Endothelial cell of umbilical vein (primary cell): ENCODE data around the gene TM6SF1. TPM values are rescaled to one million over a fixed set of nuclear protein-coding genes. Genes with fewer than 3 reads are reported as not detected.
"Not testable (repeated sequence)": the region's sequence is repeated elsewhere in the genome, so short reads cannot be mapped to it uniquely, and the experiment has no call there.

Experiments used
- BruUV-seq: library from RNA; stranded (reverse); fragments of 400-500 nt; replicated peaks from 2 replicates; lab custom pipeline; 2021; lab: Mats Ljungman, UMichigan
- CTCF ChIA-PET: fragments of 300-600, 350-600 bp; sonication (Branson Sonifier 250); formaldehyde crosslinking; loops from one replicate; lab custom pipeline; 2021; ENCODE audit warnings: antibody characterized with exemption, inconsistent platforms; lab: Charles Lee
- POLR2A ChIA-PET: fragments of 300-600, 350-600 bp; sonication (Branson Sonifier 250); formaldehyde crosslinking; loops from one replicate; lab custom pipeline; 2021; ENCODE audit warnings: antibody characterized with exemption, inconsistent platforms; lab: Charles Lee
- DNase-seq: peaks from one replicate; pipeline ENCODE4 v3.0.0-alpha.2; 2011; ENCODE audit warnings: low read depth, low spot score
- FAIRE-seq: peaks from 2 replicates; lab custom pipeline; 2011; peaks lifted over from hg19 to GRCh38; lab: Jason Lieb, UNC
- H2AFZ ChIP-seq: 2 replicates; pipeline ENCODE4 v1.6.0; 2012; ENCODE audit warnings: low read depth, low read length, control low read depth, inconsistent platforms
- H3K27ac ChIP-seq: 2 replicates; pipeline ENCODE4 v1.5.1; 2011; ENCODE audit warnings: low read depth, mild to moderate bottlenecking, control low read depth, low read length, moderate library complexity; ENCODE audit not compliant: insufficient read depth
- H3K27me3 ChIP-seq, 2 experiments: 2 replicates each; pipeline versions ENCODE4 v1.6.0 to v1.6.1; 2011; ENCODE audit warnings: low read length in 2 of 2, mixed read lengths in 1 of 2; ENCODE audit not compliant: control insufficient read depth in 2 of 2, insufficient read depth in 2 of 2
- H3K36me3 ChIP-seq, 2 experiments: 2 replicates in 1 of 2; 3 replicates in 1 of 2; pipeline ENCODE4 v1.5.1; 2011; ENCODE audit warnings: low read length in 2 of 2, mild to moderate bottlenecking in 1 of 2, moderate library complexity in 1 of 2; ENCODE audit not compliant: control insufficient read depth in 2 of 2, insufficient read depth in 2 of 2; ENCODE audit errors: extremely low read depth in 1 of 2
- H3K4me1 ChIP-seq: 3 replicates; pipeline ENCODE4 v1.5.1; 2011; ENCODE audit warnings: mild to moderate bottlenecking, low read length; ENCODE audit not compliant: control insufficient read depth, insufficient read depth; ENCODE audit errors: extremely low read depth
- H3K4me2 ChIP-seq: 2 replicates; pipeline ENCODE4 v1.6.1; 2011; ENCODE audit warnings: low read length, control low read depth, mixed read lengths; ENCODE audit not compliant: insufficient read depth
- H3K4me3 ChIP-seq, 3 experiments: fragments of 200-600 bp in 1 of 3; sonication (generic), shearing (Covaris generic) in 1 of 3; replicated peaks in 1 of 3; 2 replicates each; pipeline ENCODE4 v1.5.1; 2011 to 2016; ENCODE audit warnings: control low read depth in 3 of 3, low read length in 3 of 3, mild to moderate bottlenecking in 2 of 3, inconsistent platforms in 1 of 3, low read depth in 1 of 3, moderate library complexity in 1 of 3; ENCODE audit not compliant: insufficient read depth in 1 of 3
- H3K79me2 ChIP-seq: 2 replicates; pipeline ENCODE4 v1.6.0; 2012; ENCODE audit warnings: low read length, inconsistent platforms; ENCODE audit not compliant: control insufficient read depth, insufficient read depth
- H3K9ac ChIP-seq: replicated peaks from 2 replicates; pipeline ENCODE3; 2011; ENCODE audit warnings: low read length, control low read depth; ENCODE audit not compliant: insufficient read depth; ENCODE audit errors: extremely low read depth
- H3K9me1 ChIP-seq: replicated peaks from 3 replicates; pipeline ENCODE4 v1.6.0; 2011; ENCODE audit warnings: mild to moderate bottlenecking, low read length; ENCODE audit not compliant: control insufficient read depth, insufficient read depth; ENCODE audit errors: extremely low read depth
- H3K9me3 ChIP-seq: replicated peaks from 2 replicates; pipeline ENCODE4 v1.5.1; 2012; ENCODE audit warnings: low read length, inconsistent platforms; ENCODE audit not compliant: control insufficient read depth, insufficient read depth
- H4K20me1 ChIP-seq: replicated peaks from 2 replicates; pipeline ENCODE3; 2011; ENCODE audit warnings: mild to moderate bottlenecking, low read length; ENCODE audit not compliant: control insufficient read depth, insufficient read depth; ENCODE audit errors: extremely low read depth
- CTCF ChIP-seq, 2 donors: IDR thresholded peaks; 1 replicate in 1 of 2; 2 replicates in 1 of 2; pipeline ENCODE4 v1.5.1; 2011; ENCODE audit warnings: low read length in 2 of 2, mild to moderate bottlenecking in 2 of 2, moderate library complexity in 2 of 2, control low read depth in 1 of 2, inconsistent platforms in 1 of 2, low read depth in 1 of 2; ENCODE audit not compliant: insufficient read depth in 1 of 2; ENCODE audit errors: extremely low read depth in 1 of 2
- EZH2 ChIP-seq: IDR thresholded peaks from 2 replicates; pipeline ENCODE4 v1.6.1; 2012; ENCODE audit warnings: borderline replicate concordance, low read depth, mild to moderate bottlenecking, moderate library complexity, low read length, inconsistent platforms; ENCODE audit not compliant: severe bottlenecking
- FOS ChIP-seq: IDR thresholded peaks from 2 replicates; pipeline ENCODE4 v1.6.1; 2011; ENCODE audit warnings: mild to moderate bottlenecking, low read length, moderate library complexity, borderline replicate concordance; ENCODE audit not compliant: insufficient read depth
- GATA2 ChIP-seq: IDR thresholded peaks from 2 replicates; pipeline ENCODE4 v1.7.0; 2011; ENCODE audit warnings: low read depth, mild to moderate bottlenecking, moderate library complexity, mixed read lengths, low read length; ENCODE audit not compliant: insufficient read length, insufficient read depth
- JUN ChIP-seq: IDR thresholded peaks from 2 replicates; pipeline ENCODE4 v1.6.1; 2011; ENCODE audit warnings: borderline replicate concordance, low read depth; ENCODE audit not compliant: insufficient read length, insufficient read depth
- MAX ChIP-seq: IDR thresholded peaks from 2 replicates; pipeline ENCODE4 v1.6.1; 2011; ENCODE audit not compliant: insufficient read depth, insufficient read length
- MYC ChIP-seq: IDR thresholded peaks from one replicate; pipeline ENCODE4 v1.6.1; 2011; ENCODE audit warnings: mild to moderate bottlenecking, low read depth, low read length
- POLR2A ChIP-seq: IDR thresholded peaks from 2 replicates; pipeline ENCODE4 v1.6.1; 2012; ENCODE audit warnings: low read depth, mild to moderate bottlenecking, control low read depth, low read length
- POLR2AphosphoS5 ChIP-seq: IDR thresholded peaks from 2 replicates; pipeline ENCODE4 v1.6.1; 2012; ENCODE audit warnings: low read depth, mild to moderate bottlenecking, control low read depth, low read length, moderate library complexity; ENCODE audit not compliant: insufficient read depth
- dilution Hi-C: fragments of 300-500 bp; cut with MboI; formaldehyde crosslinking; loops from one replicate; pipeline ENCODE4 v1.15.0; 2019; ENCODE audit warnings: low sequenced_read_pairs; ENCODE audit not compliant: extremely low pct_ligation_motif_present
- intact Hi-C: fragments of 100-400 bp; cut with micrococcal nuclease; formaldehyde crosslinking; loops from one replicate; pipeline ENCODE4 v1.10.0; 2022
- polyA plus RNA-seq, 4 experiments: library from polyadenylated mRNA; depleted of rRNA in 3 of 4; stranded (reverse) in 3 of 4; unstranded in 1 of 4; fragments of >200 nt; gene quantifications; 2 replicates each; pipeline versions ENCODE4 v1.2.1 to v1.2.3, GENCODE V29; 2011 to 2012; ENCODE audit warnings: missing spikeins in 1 of 4
- total RNA-seq: library from RNA; stranded (reverse); gene quantifications from 2 replicates; pipeline ENCODE4 v1.2.3, GENCODE V29; 2021

TM6SF1 gene
- total and polyA plus RNA-seq, 2 donors (not counting 3 experiments of a cell fraction or from before 2014, with no cell fraction given): 26.5 to 38.0 TPM

GRCh38 chr15:83085864-83086552 lies 21.4 kb upstream of the TM6SF1 start:
- H3K4me1 ChIP-seq, BruUV-seq, H3K79me2 ChIP-seq, H2AFZ ChIP-seq, H4K20me1 ChIP-seq, POLR2A ChIA-PET, H3K27me3 ChIP-seq, H3K9me3 ChIP-seq, H3K36me3 ChIP-seq, H3K4me3 ChIP-seq, H3K27ac ChIP-seq, intact Hi-C loops, H3K9me1 ChIP-seq, H3K9ac ChIP-seq, DNase-seq, FAIRE-seq, dilution Hi-C loops, H3K4me2 ChIP-seq: not testable (repeated sequence)
- CTCF ChIA-PET: interaction anchor here (1.8 kb wide), 1 partner anchor 14 kb away, joined by 4 read pairs; no protein-coding TSS in a partner anchor

- CTCF ChIA-PET: interaction anchor here (1.8 kb wide), 1 partner anchor 12 kb away, joined by 4 read pairs; no protein-coding TSS in a partner anchor
- H3K36me3 ChIP-seq: no peaks in the 10 kb centered on the region
- H4K20me1 ChIP-seq: no peaks in the 10 kb centered on the region
- H2AFZ ChIP-seq: no peak overlapping the region
- H3K9me3 ChIP-seq: no peaks in the 10 kb centered on the region
- POLR2A ChIA-PET: no interaction called here
- H3K27me3 ChIP-seq: no peaks in the 10 kb centered on the region
- no peak overlapping the region for H3K4me2 ChIP-seq
- peak; percentile 46 for FAIRE-seq
- TF ChIP-seq MYC (no peak), FOS (no peak), JUN (no peak), MAX (no peak), CTCF (IDR thresholded peaks at IDR 0.05; ENCODE audit: extremely low read depth in 1 of 2, insufficient read depth in 1 of 2, low read depth in 1 of 2, low read length in 2 of 2) (no peak), POLR2AphosphoS5 (no peak), GATA2 (no peak), POLR2A (no peak), EZH2 (no peak)
- no peaks in the 10 kb centered on the region for H3K9me1 ChIP-seq
- BruUV-seq: no TSS peak
- intact Hi-C loops: no loop called here
- H3K4me3 ChIP-seq: no peak overlapping the region
- peak; percentile 57 for DNase-seq
- dilution Hi-C loops: no loop called here
- no peak overlapping the region for H3K27ac ChIP-seq
- H3K4me1 ChIP-seq: peaks cover 7% of the 10 kb centered on the region
- H3K9ac ChIP-seq: no peak overlapping the region
- H3K79me2 ChIP-seq: no peaks in the 10 kb centered on the region
Observed at GRCh38 chr15:83087576-83087975, 19.9 kb upstream of the TM6SF1 start.
